Hepatocyte (in vitro differentiated cells): ENCODE results near the gene TCP10L. TPM values are rescaled to one million over a fixed set of nuclear protein-coding genes. Genes with fewer than 3 reads are reported as not detected.
"Not testable (repeated sequence)": the region's sequence is repeated elsewhere in the genome, so short reads cannot be mapped to it uniquely, and the experiment has no call there.

Experiments used
- DNase-seq: peaks from one replicate; pipeline ENCODE4 v3.0.0-alpha.2; 2016; ENCODE audit warnings: low spot score
- H2AFZ ChIP-seq: fragments of 200-600 bp; sonication (generic); 2 replicates; pipeline ENCODE4 v1.6.0; 2016; ENCODE audit warnings: antibody characterized with exemption, mild to moderate bottlenecking
- H3K27ac ChIP-seq: fragments of 200-600 bp; sonication (generic); 2 replicates; pipeline ENCODE4 v1.5.1; 2016; ENCODE audit warnings: mild to moderate bottlenecking
- H3K27me3 ChIP-seq: fragments of 200-600 bp; sonication (generic); 2 replicates; pipeline ENCODE4 v1.6.1; 2016
- H3K36me3 ChIP-seq: fragments of 200-600 bp; sonication (generic); replicated peaks from 2 replicates; pipeline ENCODE4 v1.5.1; 2016; ENCODE audit warnings: low read depth; ENCODE audit not compliant: insufficient read depth
- H3K4me1 ChIP-seq: fragments of 200-600 bp; sonication (generic); 2 replicates; pipeline ENCODE4 v1.5.1; 2016; ENCODE audit warnings: mild to moderate bottlenecking, moderate library complexity; ENCODE audit not compliant: insufficient read depth
- H3K4me2 ChIP-seq: fragments of 200-600 bp; sonication (generic); 2 replicates; pipeline ENCODE4 v1.6.0; 2016
- H3K4me3 ChIP-seq: fragments of 200-600 bp; sonication (generic); 2 replicates; pipeline ENCODE4 v1.5.1; 2016; ENCODE audit warnings: mild to moderate bottlenecking
- H3K79me2 ChIP-seq: fragments of 200-600 bp; sonication (generic); 2 replicates; pipeline ENCODE4 v1.6.0; 2017; ENCODE audit warnings: mild to moderate bottlenecking
- H3K9me2 ChIP-seq: fragments of 200-600 bp; sonication (generic); replicated peaks from 2 replicates; pipeline ENCODE4 v1.6.0; 2017; ENCODE audit warnings: mild to moderate bottlenecking; ENCODE audit not compliant: insufficient read depth
- H3K9me3 ChIP-seq: fragments of 200-600 bp; sonication (generic); 2 replicates; pipeline ENCODE4 v1.5.1; 2016; ENCODE audit warnings: low read depth, mild to moderate bottlenecking
- H4K20me1 ChIP-seq: fragments of 200-600 bp; sonication (generic); 2 replicates; pipeline ENCODE4 v1.6.0; 2016; ENCODE audit warnings: mild to moderate bottlenecking; ENCODE audit not compliant: insufficient read depth, poor library complexity, severe bottlenecking
- CTCF ChIP-seq: fragments of 200-600 bp; sonication (generic); IDR thresholded peaks from 2 replicates; pipeline ENCODE4 v1.5.1; 2016; ENCODE audit warnings: antibody characterized with exemption, mild to moderate bottlenecking; ENCODE audit not compliant: poor library complexity
- EZH2 ChIP-seq: fragments of 200-600 bp; sonication (generic); IDR thresholded peaks from 2 replicates; pipeline ENCODE4 v1.6.1; 2016; ENCODE audit warnings: antibody characterized with exemption, mild to moderate bottlenecking, borderline replicate concordance
- EZH2phosphoT487 ChIP-seq: fragments of 200-600 bp; sonication (generic); IDR thresholded peaks from one replicate; pipeline ENCODE4 v1.6.1; 2018; ENCODE audit warnings: antibody characterized with exemption, mild to moderate bottlenecking, low read depth, moderate library complexity; ENCODE audit not compliant: unreplicated experiment, severe bottlenecking
- WGBS: methylation state at CpG from one replicate; pipeline ENCODE4 v1.1.6; 2016; ENCODE audit warnings: low lambda C conversion rate; ENCODE audit errors: missing lambda C conversion rate; 5-methylcytosine and 5-hydroxymethylcytosine counted together
- polyA plus RNA-seq: library from polyadenylated mRNA; unstranded; fragments of >200 nt; fragmentation: Nextera tagmentation; extraction: Ambion mirVana; gene quantifications from 2 replicates; pipeline ENCODE4 v1.2.1, GENCODE V29; 2016
- total RNA-seq: library from RNA; depleted of rRNA; stranded (reverse); fragments of >200 nt; gene quantifications from 2 replicates; pipeline ENCODE4 v1.2.3, GENCODE V29; 2014

Gene TCP10L
- total RNA-seq = 0.40 TPM in 1 of 2 replicates, not detected in the other
- polyA plus RNA-seq = 0.91 and 1.0 TPM in 2 replicates

GRCh38 chr21:32585042-32585710 lies at the start of gene TCP10L:
Gene TCP10L (minus strand): TSS chr21:32585523. CDS start chr21:32584304, 1,219 bp downstream.
- no peak within 1 kb of the TSS for H3K4me2 ChIP-seq
- H3K27me3 ChIP-seq = no peaks in the 10 kb centered on the region
- no peaks in the 10 kb centered on the region for H3K4me1 ChIP-seq
- no peak within 1 kb of the TSS for H2AFZ ChIP-seq
- no peaks in the 10 kb centered on the region for H3K9me2 ChIP-seq
- no peak within 1 kb of the TSS for H3K4me3 ChIP-seq
- H3K9me3 ChIP-seq = no peaks in the 10 kb centered on the region
- no peaks in the 10 kb centered on the region for H4K20me1 ChIP-seq
- no peak within 1 kb of the TSS for H3K27ac ChIP-seq
- H3K36me3 ChIP-seq = no peaks in the 10 kb centered on the region
- DNase-seq = no peak
- TF ChIP-seq EZH2phosphoT487 (no peak), CTCF (no peak), EZH2 (no peak)
- 93% methylated on average over 17 of the region's 17 CpGs for WGBS
- H3K79me2 ChIP-seq = no peaks in the 10 kb centered on the region

GRCh38 chr21:32626621-32627196 lies 41.4 kb upstream of the TCP10L start:
- no peak overlapping the region for H3K4me2 ChIP-seq
- H3K27me3 ChIP-seq = no peaks in the 10 kb centered on the region
- H3K79me2 ChIP-seq = no peaks in the 10 kb centered on the region
- no peak overlapping the region for H3K4me3 ChIP-seq
- TF ChIP-seq EZH2phosphoT487 = no peak
- TF ChIP-seq EZH2 = no peak
- TF ChIP-seq CTCF = no peak
- peaks cover 3% of the 10 kb centered on the region for H3K36me3 ChIP-seq
- H4K20me1 ChIP-seq = no peaks in the 10 kb centered on the region
- no peaks in the 10 kb centered on the region for H3K9me2 ChIP-seq
- no peak for DNase-seq
- H3K27ac ChIP-seq = no peak overlapping the region
- H2AFZ ChIP-seq = no peak overlapping the region
- no peaks in the 10 kb centered on the region for H3K9me3 ChIP-seq
- no peaks in the 10 kb centered on the region for H3K4me1 ChIP-seq
- over 99% methylated on average over 3 of the region's 3 CpGs for WGBS

GRCh38 chr21:32618218-32618617 lies 32.9 kb upstream of the TCP10L start:
- not testable (repeated sequence) for H3K4me3 ChIP-seq, H3K4me1 ChIP-seq, H3K27ac ChIP-seq, H3K79me2 ChIP-seq, H3K27me3 ChIP-seq, H3K4me2 ChIP-seq, H3K9me3 ChIP-seq, H2AFZ ChIP-seq, H3K9me2 ChIP-seq, H3K36me3 ChIP-seq, DNase-seq, H4K20me1 ChIP-seq
- WGBS = 82% methylated on average over 6 of the region's 6 CpGs

GRCh38 chr21:32613436-32614043 lies 28.2 kb upstream of the TCP10L start:
- no peaks in the 10 kb centered on the region for H3K36me3 ChIP-seq
- peak overlapping the region; percentile 96 for H3K27ac ChIP-seq
- H3K27me3 ChIP-seq = no peaks in the 10 kb centered on the region
- TF ChIP-seq EZH2 (no peak), EZH2phosphoT487 (no peak), CTCF (no peak)
- H3K9me3 ChIP-seq = no peaks in the 10 kb centered on the region
- peak overlapping the region; percentile 87 for H2AFZ ChIP-seq
- peak overlapping the region; percentile 86 for H3K4me2 ChIP-seq
- H3K9me2 ChIP-seq = no peaks in the 10 kb centered on the region
- H3K4me3 ChIP-seq = peak overlapping the region; percentile 83
- WGBS = 82% methylated on average over 16 of the region's 16 CpGs
- no peaks in the 10 kb centered on the region for H4K20me1 ChIP-seq
- peaks cover 30% of the 10 kb centered on the region for H3K79me2 ChIP-seq
- peaks cover 13% of the 10 kb centered on the region for H3K4me1 ChIP-seq
- DNase-seq = no peak
